Prostate gland (tissue), 2 donors: ENCODE measurements around the gene RALGPS1. TPM values are rescaled to one million over a fixed set of nuclear protein-coding genes. Genes with fewer than 3 reads are reported as not detected.
A peak's percentile ranks its signal among the peaks of the same experiment; 100 is the strongest.

Experiments used
- DNase-seq: peaks from one replicate; pipeline ENCODE4 v3.0.0-alpha.2; 2019; ENCODE audit warnings: low spot score
- H3K27ac ChIP-seq, 2 donors: fragments of 200-600 bp; sonication (generic); 2 replicates each; pipeline ENCODE4 v1.5.1; 2017 to 2019
- H3K27me3 ChIP-seq: fragments of 200-600 bp; sonication (generic); replicated peaks from 2 replicates; pipeline ENCODE4 v1.5.1; 2019; ENCODE audit not compliant: insufficient read depth
- H3K36me3 ChIP-seq, 2 donors: fragments of 200-600 bp; sonication (generic); 1 replicate in 1 of 2; 2 replicates in 1 of 2; pipeline versions ENCODE4 v1.5.1 to v1.8.1; 2017 to 2019
- H3K4me1 ChIP-seq: fragments of 200-600 bp; sonication (generic); replicated peaks from 2 replicates; pipeline ENCODE4 v1.5.1; 2019
- H3K4me3 ChIP-seq, 2 donors: fragments of 200-600 bp; sonication (generic); 2 replicates each; pipeline ENCODE4 v1.5.1; 2017 to 2019
- H3K9me3 ChIP-seq: fragments of 200-600 bp; sonication (generic); 2 replicates; pipeline ENCODE4 v1.5.1; 2017
- CTCF ChIP-seq, 4 experiments: fragments of 200-600 bp in 2 of 4; fragments of 450-650 bp in 2 of 4; sonication (generic) in 2 of 4; IDR thresholded peaks; 1 replicate in 3 of 4; 2 replicates in 1 of 4; pipeline ENCODE4 v1.5.1; 2016 to 2019; ENCODE audit warnings: antibody characterized with exemption in 4 of 4, mild to moderate bottlenecking in 2 of 4, moderate library complexity in 2 of 4
- POLR2A ChIP-seq: fragments of 450-650 bp; IDR thresholded peaks from one replicate; pipeline ENCODE4 v1.6.1; 2016; ENCODE audit warnings: antibody characterized with exemption, mild to moderate bottlenecking
- POLR2AphosphoS5 ChIP-seq: sonication (generic); formaldehyde crosslinking; IDR thresholded peaks from one replicate; pipeline ENCODE4 v1.6.1; 2017; ENCODE audit warnings: antibody characterized with exemption
- WGBS: methylation state at CpG from one replicate; pipeline ENCODE4 v1.1.5; 2018; 5-methylcytosine and 5-hydroxymethylcytosine counted together
- intact Hi-C: fragments of 100-400 bp; cut with DNase I; formaldehyde crosslinking; loops from one replicate; pipeline ENCODE4 v1.14.2; 2022
- total RNA-seq, 2 donors: library from RNA; depleted of rRNA; stranded (reverse); fragments of >200 nt; gene quantifications; one replicate each; pipeline ENCODE4 v1.1.0, GENCODE V29; 2016

Gene RALGPS1
- total RNA-seq, 2 donors from 2014 or later = 14.7 to 20.7 TPM

- Histone ChIP-seq H3K27me3 (no peaks in the 10 kb centered on the region), H3K27ac (no peak overlapping the region), H3K36me3 (no peaks in the 10 kb centered on the region), H3K9me3 (no peaks in the 10 kb centered on the region), H3K4me1 (peaks cover 17% of the 10 kb centered on the region), H3K4me3 (no peak overlapping the region)
- intact Hi-C loops = no loop called here
- WGBS = 90% methylated on average over 17 of the region's 17 CpGs
- TF ChIP-seq CTCF (IDR thresholded peaks at IDR 0.05) (no peak), POLR2AphosphoS5 (no peak), POLR2A (no peak)
- DNase-seq = no peak
Observed at GRCh38 chr9:127183814-127184582, 269.4 kb downstream of the RALGPS1 start.

- intact Hi-C loops = no loop called here
- TF ChIP-seq CTCF (IDR thresholded peaks at IDR 0.05) (no peak), POLR2AphosphoS5 (no peak), POLR2A (no peak)
- no peaks in the 10 kb centered on the region for H3K9me3 ChIP-seq
- no peak overlapping the region for H3K27ac ChIP-seq
- peaks cover 13% of the 10 kb centered on the region for H3K4me1 ChIP-seq
- no peaks in the 10 kb centered on the region for H3K27me3 ChIP-seq
- H3K36me3 ChIP-seq = no peaks in the 10 kb centered on the region
- DNase-seq = no peak
- 83% methylated on average over 10 of the region's 10 CpGs for WGBS
- no peak overlapping the region for H3K4me3 ChIP-seq
Observed at GRCh38 chr9:127184641-127185040, 270.1 kb downstream of the RALGPS1 start.

- TF ChIP-seq CTCF (IDR thresholded peaks at IDR 0.05) (no peak), POLR2AphosphoS5 (no peak)
- Histone ChIP-seq H3K27ac (no peak overlapping the region), H3K27me3 (no peaks in the 10 kb centered on the region), H3K4me3 (no peak overlapping the region), H3K9me3 (no peaks in the 10 kb centered on the region), H3K4me1 (peaks cover 9% of the 10 kb centered on the region), H3K36me3 (no peaks in the 10 kb centered on the region)
- no peak for DNase-seq
- WGBS = 88% methylated on average over 5 of the region's 5 CpGs
- intact Hi-C loops = no loop called here
Observed at GRCh38 chr9:127185181-127185580, 270.6 kb downstream of the RALGPS1 start.

GRCh38 chr9:127185931-127186781 lies 271.6 kb downstream of the RALGPS1 start:
- intact Hi-C loops = loop anchor here (2.0 kb wide), 1 partner anchor 51 kb away; no protein-coding TSS in a partner anchor
- peak; percentile 25 for DNase-seq
- Histone ChIP-seq H3K4me1 (peaks cover 9% of the 10 kb centered on the region), H3K9me3 (no peaks in the 10 kb centered on the region), H3K4me3 (no peak overlapping the region), H3K27me3 (no peaks in the 10 kb centered on the region), H3K36me3 (no peaks in the 10 kb centered on the region), H3K27ac (peak overlapping the region; percentile 55 to 79)
- no peak for TF ChIP-seq POLR2A
- peak; percentile 53 for TF ChIP-seq POLR2AphosphoS5
- no peak for TF ChIP-seq CTCF (IDR thresholded peaks at IDR 0.05)
- WGBS = 51% methylated on average over 11 of the region's 11 CpGs
